ENCODE results near the gene SAE1.

The SAE1 gene

DNA sequence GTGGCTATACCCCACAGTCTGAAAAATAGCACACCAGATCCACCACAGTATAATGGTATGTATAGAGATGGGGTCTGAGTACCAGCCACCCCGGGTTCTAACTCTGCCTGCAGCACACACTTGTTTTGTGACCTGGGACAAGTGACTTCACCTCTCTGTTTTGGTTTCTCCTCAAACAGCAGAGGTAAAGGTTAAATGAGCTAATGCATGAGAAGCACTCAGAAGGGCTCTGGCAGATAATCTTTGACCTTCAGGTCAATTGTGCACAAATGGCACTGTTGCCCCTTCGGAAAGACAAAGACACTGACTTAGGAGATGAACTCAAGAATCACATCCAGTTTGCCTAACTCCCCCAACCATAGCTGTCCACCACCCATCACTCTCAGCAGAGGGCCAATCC is 24.8 kb upstream of the SAE1 start:
- no peak for FAIRE-seq
- DNase-seq (ENCODE audit: insufficient read length, low spot score): no peak

DNA sequence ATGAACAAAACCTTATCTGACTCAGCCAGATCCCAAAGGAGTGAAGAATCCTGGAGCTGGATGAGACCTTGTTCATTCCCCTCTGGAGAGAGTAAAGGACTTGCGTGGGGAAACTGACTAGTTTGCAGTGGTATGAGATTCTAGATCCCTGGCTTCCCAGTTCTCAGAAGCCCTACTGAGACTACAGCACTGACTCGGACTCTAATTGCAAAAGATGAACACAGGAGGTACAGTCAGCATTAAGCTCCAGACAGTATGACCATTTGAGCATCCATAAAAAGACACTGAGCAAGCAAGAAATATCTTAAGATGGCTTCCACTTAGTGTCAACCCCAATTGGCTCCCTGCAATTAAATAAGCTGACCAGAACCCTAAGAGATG is 23.8 kb upstream of the SAE1 start:
- DNase-seq (ENCODE audit: insufficient read length, low spot score) (no peak), FAIRE-seq (no peak)

DNA sequence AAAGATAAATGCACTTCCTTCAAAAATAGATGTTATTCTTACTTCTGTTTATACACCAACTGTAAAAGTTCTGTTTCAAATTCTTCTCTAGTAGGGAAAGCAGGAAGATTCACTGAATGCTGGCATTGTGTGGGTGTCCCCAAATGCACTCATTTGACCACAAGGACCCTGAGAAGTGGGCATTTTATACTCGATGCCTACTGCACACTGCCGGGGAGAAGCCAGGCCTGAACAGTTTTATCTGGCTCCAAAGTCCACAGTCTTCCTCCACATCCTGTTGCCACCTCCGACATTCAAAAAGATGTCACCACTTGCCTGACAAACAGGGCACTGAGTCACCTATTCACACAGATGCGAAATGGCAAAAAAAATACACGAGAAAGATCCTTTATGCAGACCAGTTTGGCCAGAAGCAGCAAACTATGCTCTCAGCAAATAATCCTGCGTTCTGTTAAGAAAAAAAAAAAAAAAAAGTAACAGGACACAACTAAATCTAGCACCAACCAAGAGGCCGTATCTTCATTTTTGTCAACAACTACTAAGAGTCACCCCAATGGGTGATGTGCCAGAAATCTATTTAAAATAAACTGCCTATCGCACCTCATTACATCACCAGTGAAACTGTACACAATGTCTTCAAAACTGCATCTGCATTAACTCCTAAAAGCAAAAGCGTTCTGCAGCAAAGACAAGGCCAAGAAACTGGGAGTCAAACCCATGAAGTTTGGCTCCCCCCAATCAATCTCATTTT is 23.3 kb upstream of the SAE1 start:
- FAIRE-seq (no peak), DNase-seq (ENCODE audit: insufficient read length, low spot score) (no peak)

DNA sequence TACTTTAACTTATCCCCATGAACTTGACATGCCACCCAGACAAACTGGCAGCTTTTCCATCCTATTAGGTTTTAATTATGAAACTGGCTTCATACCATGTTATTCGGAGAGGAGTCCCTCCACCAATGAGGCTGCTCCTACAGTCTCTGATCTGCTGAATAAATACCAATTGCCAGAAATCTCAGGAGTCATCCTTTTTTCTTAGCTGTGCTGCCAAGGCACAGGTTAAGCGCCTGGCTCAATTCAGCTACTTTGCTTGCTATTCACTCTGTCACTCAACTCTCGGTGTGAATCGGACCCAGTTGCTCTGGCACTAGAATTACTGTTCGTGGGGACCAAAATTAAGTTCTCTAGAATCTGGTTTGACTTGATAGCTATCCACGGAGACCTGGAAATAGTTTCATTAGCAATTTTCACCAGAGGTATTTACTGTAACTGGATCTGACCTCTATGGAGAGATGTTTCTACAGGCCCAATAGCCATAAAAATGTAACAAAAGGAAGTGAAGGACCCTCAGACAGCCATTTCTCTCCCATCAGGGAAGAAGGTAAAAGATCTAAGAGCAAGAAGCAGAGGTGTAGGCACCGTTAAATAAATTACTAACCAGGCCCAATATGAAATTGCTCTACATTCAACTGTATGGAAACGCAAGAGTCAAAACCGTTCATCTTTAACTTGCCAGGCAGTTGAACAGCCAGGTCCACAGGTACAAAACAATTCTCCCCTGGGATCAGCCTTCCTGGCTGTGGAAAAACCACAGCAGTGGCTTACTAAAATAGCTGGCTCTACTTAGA is 22.5 kb upstream of the SAE1 start:
- DNase-seq (ENCODE audit: insufficient read length, low spot score) (no peak), FAIRE-seq (peak; percentile 40)

DNA sequence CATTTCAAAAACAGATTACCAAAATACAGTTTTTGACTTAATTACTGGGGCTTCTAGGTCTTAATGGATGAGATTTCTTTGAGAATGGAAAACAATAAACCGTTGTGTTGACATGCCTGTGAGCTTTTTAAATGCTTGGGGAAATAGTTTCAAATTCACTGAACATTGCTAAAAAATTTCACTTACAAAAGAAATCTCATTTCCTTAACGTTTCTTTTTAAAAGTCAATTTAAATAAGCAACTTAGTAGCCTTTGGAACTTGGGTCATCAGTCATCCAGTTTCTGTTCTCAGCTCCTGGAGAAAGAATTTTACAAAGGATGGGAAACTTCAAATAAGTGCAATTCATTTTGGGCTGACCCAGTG is 21.5 kb upstream of the SAE1 start:
- FAIRE-seq: no peak
- DNase-seq (ENCODE audit: insufficient read length, low spot score): no peak

DNA sequence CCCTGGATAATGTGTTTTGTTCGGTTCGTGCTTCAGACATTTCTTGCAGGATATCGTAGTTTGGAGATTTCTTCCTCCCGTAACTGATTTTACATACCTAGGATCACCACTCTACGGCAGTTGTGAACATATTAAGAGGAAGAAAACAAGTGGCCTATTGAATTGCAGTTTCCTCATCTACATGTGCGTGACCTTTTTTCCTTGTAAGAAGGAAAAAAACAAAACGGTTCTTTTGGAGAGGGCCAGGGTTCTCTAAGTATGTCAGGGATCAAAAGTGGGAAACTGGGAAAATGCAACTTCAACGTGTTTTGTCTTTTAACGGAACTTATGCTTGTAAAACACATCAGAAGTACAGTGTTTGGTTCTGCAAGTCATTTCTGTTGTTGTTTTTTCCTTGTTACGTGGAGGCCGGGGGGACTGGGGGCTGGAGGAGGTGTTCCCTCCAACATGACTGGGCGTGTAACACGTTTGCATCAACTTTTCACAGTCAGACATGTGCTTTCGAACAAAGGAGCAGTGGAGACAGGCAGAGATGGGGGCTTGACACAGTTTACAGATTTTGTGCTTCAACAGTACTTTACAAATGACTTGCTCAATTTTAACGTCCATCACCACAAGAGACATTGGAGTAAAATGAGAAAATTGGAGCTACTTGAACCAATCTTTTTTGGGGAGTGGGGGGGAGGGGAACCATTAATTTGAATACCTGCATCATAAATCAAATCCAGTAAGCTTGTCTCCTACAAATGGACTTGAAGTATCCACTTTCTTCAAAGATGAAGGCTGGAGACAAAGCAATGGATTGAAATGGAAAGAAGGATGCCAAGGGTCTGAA is 20.9 kb upstream of the SAE1 start:
- FAIRE-seq (peak; percentile 90), DNase-seq (ENCODE audit: insufficient read length, low spot score) (no peak)

DNA sequence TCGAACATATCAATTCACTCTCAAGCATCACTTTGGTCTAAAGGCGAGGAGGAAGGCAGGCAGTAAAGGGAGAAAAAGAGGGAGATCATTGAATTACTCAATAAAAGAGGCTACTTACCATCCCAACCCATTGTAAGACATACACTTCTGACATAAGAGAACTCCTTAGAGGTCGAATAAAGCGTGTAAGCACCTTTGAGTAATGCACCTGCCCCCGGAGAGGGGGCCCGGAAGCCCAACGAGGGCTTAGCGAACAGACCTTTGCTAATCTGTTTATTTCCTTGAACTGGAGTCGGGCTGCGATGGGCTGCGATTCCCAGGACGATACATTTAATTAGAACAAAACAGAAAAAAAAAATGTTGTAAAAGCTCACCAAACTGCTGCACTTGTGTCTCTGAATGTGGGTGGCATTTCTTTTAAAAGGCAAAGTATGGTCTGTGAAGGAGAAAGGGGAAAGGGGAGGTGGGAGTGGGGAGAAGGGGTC is 20.1 kb upstream of the SAE1 start:
- DNase-seq (ENCODE audit: insufficient read length, low spot score) (no peak), FAIRE-seq (no peak)

DNA sequence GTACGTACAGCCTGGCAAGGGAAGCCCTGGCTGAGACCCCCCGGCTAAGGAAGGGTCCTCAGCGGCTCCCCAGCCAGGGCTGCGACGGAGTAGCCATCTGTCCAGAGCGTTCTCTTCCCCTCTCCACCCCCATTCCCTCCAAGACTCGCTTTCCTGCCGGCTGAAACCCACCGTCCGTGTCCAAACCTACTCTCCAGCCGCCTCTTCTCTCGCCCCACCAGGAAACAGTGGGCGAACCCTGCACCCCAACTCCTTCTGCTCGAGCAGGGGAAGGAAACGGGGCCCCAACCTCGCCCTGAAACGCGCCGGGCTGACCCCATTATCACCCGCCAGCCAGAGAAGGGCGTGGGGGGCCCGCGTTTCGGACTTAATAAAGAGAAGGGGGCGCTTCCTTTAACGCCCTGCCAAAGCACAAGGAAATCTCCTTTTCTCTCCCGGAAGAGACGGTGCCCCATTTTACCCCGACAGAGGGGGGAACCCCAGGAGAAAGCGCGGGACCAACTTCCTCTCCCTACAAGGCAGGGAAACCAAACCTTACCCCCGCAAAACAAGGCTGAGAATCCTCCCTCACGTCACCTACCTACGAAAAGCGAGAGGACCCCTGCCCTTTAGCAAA is 19.5 kb upstream of the SAE1 start:
- no peak for FAIRE-seq
- DNase-seq (ENCODE audit: insufficient read length, low spot score): no peak

DNA sequence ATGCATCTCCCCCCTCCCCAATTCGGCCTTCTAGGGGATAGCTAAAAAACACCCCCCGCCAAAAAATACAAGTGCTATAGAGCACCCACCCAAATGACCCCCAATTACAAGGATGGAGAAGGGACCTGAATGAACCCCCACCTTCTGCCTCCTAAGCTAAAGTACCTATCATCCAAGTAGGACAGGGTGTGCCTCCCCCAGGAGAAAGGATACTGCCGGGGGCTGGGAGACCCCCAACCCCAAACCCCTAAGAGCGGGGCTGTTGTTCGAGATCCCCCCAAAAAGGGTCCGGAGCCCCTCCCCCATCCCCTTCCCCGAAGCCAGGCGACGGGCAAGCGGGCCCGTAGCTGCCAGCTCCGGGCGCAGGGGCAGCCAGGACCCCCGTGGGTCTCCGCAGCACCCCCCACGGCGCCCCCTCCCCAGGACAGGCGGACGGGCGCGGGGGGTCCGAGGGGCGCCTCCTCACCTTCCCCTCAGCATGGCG is 18.9 kb upstream of the SAE1 start:
- DNase-seq (ENCODE audit: insufficient read length, low spot score) (no peak), FAIRE-seq (no peak)

DNA sequence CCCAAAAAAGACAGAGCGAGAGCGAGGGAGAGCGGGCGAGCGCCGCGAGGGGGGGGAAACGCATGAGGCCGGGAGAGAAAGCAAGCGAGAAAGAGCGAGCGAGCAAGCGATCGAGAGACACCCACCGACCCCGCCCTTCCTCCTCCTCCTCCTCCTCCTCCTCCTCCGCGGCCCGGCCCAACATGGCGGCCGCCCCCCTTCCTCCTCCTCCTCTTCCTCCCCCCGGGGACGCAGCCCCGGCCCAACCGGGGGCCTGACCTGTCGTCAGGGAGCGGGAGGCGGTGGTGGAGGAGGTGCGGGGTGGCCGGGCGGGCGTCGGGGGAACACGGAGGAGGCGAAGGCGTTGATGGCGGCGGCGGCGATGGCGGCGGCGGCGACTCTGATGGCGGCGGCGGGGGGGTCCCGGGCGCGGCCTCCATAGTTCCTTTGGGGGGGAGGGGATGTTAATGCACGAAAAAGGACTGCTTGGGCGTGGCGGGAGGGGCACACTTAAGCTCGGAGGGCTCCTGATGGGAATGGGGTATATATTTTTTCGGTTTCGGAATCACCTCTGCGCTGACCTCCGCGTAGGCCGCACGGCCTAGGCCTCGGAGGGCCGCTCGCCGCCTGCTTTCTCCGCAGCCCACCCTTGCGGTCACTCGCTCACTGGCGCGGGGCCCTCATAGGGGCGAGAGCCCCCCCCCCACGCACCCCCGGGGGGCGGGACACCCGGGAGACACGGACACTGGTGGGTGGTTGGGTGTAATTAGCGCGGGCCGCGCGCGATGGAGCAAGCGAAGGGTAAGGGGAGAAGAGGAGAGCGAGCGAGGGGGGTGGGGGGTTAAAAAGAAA is 18.3 kb upstream of the SAE1 start:
- DNase-seq (ENCODE audit: insufficient read length, low spot score) (no peak), FAIRE-seq (peak; percentile 68)

DNA sequence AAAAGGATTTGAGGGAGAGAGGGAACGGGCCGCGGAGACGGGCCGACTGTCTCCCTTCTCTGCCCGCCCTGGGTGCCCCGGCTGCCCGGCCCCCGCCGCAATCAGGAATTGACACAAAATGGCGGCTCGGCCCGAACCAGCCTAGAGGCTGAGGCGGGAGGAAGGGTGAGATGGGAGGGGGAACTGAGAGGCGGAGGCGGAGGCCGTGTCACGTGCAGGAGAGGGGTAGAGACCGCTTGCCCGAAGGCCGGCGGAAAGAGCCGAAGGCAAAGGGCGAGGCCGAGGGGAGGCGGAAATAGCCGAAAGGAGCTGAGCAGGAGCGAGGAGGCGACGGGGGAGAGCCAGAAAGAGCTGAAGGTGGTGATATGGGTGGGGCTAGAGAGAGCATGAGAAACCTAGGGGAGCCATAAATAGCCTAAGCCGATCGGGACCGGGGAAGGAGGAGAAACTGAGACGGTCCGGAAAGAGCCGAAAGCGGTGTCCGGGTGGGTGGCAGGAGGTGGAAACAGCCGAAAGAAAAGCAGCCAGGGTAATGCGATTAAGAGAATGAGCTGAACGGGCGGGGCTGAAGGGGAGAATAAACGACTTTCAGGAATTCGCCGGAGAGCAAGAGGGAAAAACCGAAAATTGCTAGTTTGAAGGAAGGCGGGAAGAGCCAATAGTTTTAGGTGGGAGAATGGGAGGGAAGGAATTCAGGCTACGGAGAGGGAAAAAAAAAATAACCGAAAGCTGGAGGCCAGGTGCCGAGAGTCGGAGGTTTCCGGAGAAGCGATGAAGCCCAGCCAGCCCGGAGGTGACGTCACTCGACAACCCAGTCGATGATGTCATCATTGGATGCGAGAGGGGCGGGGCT is 17.4 kb upstream of the SAE1 start, which contains the start of gene ZC3H4:
Gene ZC3H4, minus strand, starts transcription at position 780 of the 853 bp plus-strand sequence. CDS start 1,192 bp downstream, outside the sequence.
- DNase-seq (ENCODE audit: insufficient read length, low spot score): peak; percentile 76
- FAIRE-seq: peak; percentile 96

DNA sequence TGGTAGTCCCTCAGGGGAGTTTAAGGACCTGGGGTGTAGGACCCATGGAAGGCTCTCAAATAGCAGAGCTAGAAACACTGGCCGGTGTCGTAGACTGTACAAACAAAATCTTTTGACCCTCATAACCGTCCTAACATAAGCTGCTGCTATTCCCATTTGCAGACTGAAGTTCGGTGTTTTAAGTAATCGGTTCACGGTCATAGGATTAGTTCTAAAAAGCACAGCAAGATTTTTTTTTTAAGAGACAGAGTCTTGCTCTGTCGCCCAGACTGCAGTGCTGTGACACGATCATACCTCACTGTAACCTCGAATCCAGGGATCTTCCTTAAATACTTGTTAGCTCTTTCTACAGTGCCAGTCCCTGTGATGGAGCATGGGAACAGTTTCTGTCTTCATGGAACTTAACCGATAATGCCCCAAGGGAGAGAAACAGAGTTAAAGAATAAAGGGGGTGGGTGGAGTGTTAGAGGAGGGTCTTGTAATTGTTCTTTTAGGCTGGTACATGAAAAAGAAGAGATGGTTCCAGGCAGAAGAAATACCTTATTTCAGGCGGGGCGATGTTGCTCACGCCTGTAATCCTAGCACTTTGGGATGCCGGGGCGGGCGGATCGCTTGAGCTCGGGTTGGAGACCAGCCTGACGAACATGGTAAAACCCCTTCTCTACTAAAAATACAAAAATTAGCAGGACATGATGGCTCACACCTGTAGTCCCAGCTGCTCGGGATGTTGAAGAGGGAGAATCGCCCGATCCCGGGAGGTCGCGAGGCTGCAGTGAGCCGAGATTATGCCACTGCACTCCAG is 16.6 kb upstream of the SAE1 start:
- DNase-seq (ENCODE audit: insufficient read length, low spot score): no peak
- FAIRE-seq: no peak

DNA sequence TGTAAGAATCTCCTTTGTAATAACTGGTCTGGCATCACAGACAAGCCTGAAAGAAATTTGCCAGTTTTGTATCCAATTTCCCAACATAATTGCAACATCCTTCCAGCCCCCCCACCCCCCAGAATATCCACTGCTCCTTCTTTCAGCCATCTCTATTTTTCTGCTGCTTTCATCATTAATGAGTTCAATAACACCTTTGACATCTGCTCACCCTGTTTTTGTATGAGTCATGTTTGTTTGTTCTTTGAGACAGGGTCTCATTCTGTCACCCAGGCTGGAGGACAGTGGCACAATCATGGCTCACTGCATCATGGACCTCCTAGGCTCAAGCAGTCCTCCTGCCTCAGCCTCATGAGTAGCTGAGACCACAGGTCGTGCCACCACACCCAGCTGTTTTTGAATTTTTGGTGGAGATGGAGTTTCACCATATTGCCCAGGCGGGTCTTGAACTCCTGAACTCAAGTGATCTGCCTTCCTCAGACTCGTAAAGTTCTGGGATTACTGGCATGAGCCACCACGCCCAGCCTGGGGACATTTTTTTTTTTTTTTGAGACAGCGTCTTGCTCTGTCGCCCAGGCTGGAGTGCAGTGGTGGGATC is 10.1 kb upstream of the SAE1 start:
- no peak for DNase-seq (ENCODE audit: insufficient read length, low spot score)
- FAIRE-seq: no peak

DNA sequence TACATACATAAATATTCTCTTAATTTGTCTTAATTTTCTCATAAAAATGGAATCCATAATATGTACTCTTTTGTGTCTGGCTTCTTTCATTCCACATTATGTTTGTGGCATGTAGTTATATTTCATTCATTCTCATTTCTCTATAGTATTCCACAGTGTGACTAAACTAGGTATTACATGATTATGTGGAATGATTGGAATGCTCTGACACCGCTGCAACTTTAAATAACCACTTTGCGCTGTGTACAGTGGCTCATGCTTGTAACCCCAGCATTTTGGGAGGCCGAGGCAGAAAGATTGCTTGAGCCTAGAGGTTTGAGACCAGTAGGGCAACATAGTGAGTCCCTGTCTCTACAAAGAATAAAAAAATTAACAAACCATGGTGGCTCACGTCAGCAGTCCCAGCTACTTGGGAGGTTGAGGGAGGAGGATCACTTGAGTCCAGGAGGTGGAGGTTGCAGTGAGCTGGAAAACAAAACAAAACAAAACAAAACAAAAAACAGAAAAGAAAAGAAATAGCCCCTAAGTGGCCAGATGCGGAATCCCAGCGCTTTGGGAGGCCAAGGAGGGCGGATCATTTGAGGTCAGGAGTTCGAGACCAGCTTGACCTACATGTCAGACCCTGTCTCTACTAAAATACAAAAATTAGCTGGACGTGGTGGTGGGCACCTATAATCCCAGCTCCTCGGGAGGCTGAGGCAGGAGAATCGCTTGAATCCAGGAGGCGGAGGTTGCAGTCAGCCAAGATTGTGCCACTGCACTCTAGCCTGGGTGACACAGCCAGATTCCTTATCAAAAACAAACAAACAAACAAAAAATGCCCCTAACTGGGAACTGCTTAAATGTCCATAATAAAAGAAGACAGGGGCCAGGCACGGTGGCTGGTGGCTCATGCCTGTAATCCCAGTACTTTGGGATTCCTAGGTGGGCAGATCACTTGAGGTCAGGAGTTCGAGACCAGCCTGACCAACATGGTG is 8.0 kb upstream of the SAE1 start:
- DNase-seq (ENCODE audit: insufficient read length, low spot score) (no peak), FAIRE-seq (no peak)

DNA sequence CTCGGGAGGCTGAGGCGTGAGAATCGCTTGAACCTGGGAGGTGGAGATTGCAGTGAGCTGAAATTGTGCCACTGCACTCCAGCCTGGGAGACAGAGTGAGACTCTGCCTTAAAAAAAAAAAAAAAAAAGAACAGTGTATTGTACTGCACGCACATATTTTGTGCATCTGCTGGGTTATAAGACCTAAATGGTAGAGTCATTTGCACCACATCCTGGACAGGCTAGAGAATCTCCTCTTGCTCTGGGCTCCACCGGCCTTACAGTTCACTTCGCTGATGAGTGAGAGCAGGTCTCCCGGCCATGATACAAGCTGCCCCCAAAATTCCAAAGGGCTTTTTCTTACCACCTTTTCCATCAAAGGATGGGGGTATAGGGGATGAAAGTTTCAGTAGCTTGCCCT is 7.2 kb upstream of the SAE1 start:
- no peak for DNase-seq (ENCODE audit: insufficient read length, low spot score)
- no peak for FAIRE-seq

DNA sequence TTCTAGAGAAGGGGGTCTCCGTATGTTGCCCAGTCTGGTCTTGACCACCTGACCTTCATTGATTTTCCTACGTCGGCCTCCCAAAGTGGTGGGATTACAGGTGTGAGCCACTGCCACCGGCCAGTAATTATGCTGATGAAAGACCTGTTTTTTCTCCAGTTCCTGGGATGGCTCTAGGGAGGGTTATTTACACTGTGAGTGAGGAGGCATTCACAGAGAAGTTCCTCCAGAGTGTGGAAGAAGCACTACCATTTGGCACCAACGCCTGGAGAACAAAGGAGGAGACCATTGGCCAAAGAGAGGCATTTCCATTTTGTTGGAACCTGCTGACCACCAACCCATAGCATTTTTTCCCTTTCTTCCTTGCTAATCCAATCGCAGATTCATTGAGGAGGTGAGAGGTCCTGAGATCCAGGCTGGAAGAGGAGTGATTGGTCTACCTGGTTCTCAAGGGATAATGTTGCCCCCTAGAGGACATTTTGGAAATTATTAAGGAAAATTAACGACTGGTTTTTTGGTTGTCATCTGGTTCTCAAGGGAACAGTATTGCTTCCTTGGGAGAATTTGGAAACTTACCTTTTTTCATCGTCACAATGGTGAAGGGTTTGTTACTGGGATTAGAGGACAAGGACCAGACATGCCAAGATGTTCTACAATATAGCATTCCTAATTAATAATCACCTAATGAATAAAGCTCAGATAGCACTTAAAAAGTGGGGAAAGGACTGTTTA is 5.5 kb upstream of the SAE1 start:
- peak; percentile 98 for FAIRE-seq
- no peak for DNase-seq (ENCODE audit: insufficient read length, low spot score)
